HCT116 (cell line): ENCODE data around the gene ITGB6. TPM values are rescaled to one million over a fixed set of nuclear protein-coding genes. Genes with fewer than 3 reads are reported as not detected.

Experiments used
- ATAC-seq: fragments of 200-7000 bp; cut with Tn5 transposase; 2 replicates; pipeline ENCODE4 v1.9.1; 2020; ENCODE audit warnings: mild to moderate bottlenecking, moderate library complexity
- BruUV-seq: library from RNA; stranded (reverse); fragments of 400-500 nt; replicated peaks from 2 replicates; lab custom pipeline; 2021; lab: Mats Ljungman, UMichigan
- CTCF ChIA-PET: fragments of 300-600 bp; sonication (Branson Sonifier 250); formaldehyde crosslinking; loops from one replicate; lab custom pipeline; 2021; ENCODE audit warnings: antibody characterized with exemption; lab: Charles Lee
- POLR2A ChIA-PET: fragments of 300-600, 350-600 bp; sonication (Branson Sonifier 250); formaldehyde crosslinking; loops from one replicate; lab custom pipeline; 2021; ENCODE audit warnings: antibody characterized with exemption; lab: Charles Lee
- RAD21 ChIA-PET, 2 experiments: fragments of 300-600 bp; sonication (Branson Sonifier 250); formaldehyde crosslinking; loops; one replicate each; lab custom pipeline; 2023; ENCODE audit warnings: low total read pairs in 2 of 2; ENCODE audit not compliant: uncharacterized antibody in 2 of 2, unreplicated experiment in 2 of 2, low non-redundant PET in 1 of 2; lab: Charles Lee
- DNase-seq: peaks from one replicate; pipeline ENCODE4 v3.0.0-alpha.2; 2010; ENCODE audit warnings: low read depth, low spot score
- H2AFZ ChIP-seq: fragments of 200-600 bp; shearing (Covaris generic), sonication (generic); 2 replicates; pipeline ENCODE4 v1.6.1; 2017; ENCODE audit warnings: low read depth, mixed run types, mixed read lengths, antibody characterized with exemption, low read length; ENCODE audit not compliant: poor library complexity, severe bottlenecking
- H3K27ac ChIP-seq: 2 replicates; pipeline ENCODE4 v1.5.1; 2012; ENCODE audit warnings: low read depth, low read length
- H3K27me3 ChIP-seq: fragments of 200-600 bp; sonication (generic); 2 replicates; pipeline ENCODE4 v1.6.1; 2016; ENCODE audit warnings: mixed run types, low read length, mixed read lengths; ENCODE audit not compliant: insufficient read depth
- H3K36me3 ChIP-seq, 2 experiments: fragments of 200-500 bp in 1 of 2; fragments of 200-600 bp in 1 of 2; sonication (Bioruptor generic) in 1 of 2; sonication (generic) in 1 of 2; 2 replicates each; pipeline versions ENCODE4 v1.5.1 to v1.6.1; 2014 to 2016; ENCODE audit warnings: low read length in 2 of 2, inconsistent platforms in 1 of 2, mixed read lengths in 1 of 2, mixed run types in 1 of 2; ENCODE audit not compliant: insufficient read depth in 2 of 2, control insufficient read depth in 1 of 2
- H3K4me1 ChIP-seq, 2 experiments: fragments of 200-600 bp in 1 of 2; sonication (generic) in 1 of 2; 2 replicates each; pipeline versions ENCODE4 v1.5.1 to v1.6.1; 2012 to 2017; ENCODE audit warnings: low read length in 2 of 2, inconsistent platforms in 1 of 2, mild to moderate bottlenecking in 1 of 2, mixed read lengths in 1 of 2, mixed run types in 1 of 2, moderate library complexity in 1 of 2; ENCODE audit not compliant: insufficient read depth in 2 of 2, control insufficient read depth in 1 of 2
- H3K4me2 ChIP-seq: fragments of 200-600 bp; sonication (generic); 2 replicates; pipeline ENCODE4 v1.6.1; 2017; ENCODE audit warnings: mixed run types, low read length, mixed read lengths
- H3K4me3 ChIP-seq, 2 experiments: fragments of 200-600 bp in 1 of 2; sonication (generic) in 1 of 2; replicated peaks in 1 of 2; 2 replicates each; pipeline ENCODE4 v1.5.1; 2011 to 2016; ENCODE audit warnings: low read length in 2 of 2, control low read depth in 1 of 2, low read depth in 1 of 2, mild to moderate bottlenecking in 1 of 2, mixed read lengths in 1 of 2, mixed run types in 1 of 2
- H3K79me2 ChIP-seq: fragments of 200-600 bp; sonication (generic); 2 replicates; pipeline ENCODE4 v1.6.1; 2017; ENCODE audit warnings: mild to moderate bottlenecking, mixed run types, low read length, moderate library complexity, mixed read lengths; ENCODE audit not compliant: insufficient read depth
- H3K9ac ChIP-seq: fragments of 200-600 bp; sonication (generic); 2 replicates; pipeline ENCODE4 v1.6.1; 2016; ENCODE audit warnings: low read length, mixed read lengths
- H3K9me2 ChIP-seq: fragments of 200-600 bp; sonication (generic), shearing (Covaris generic); 2 replicates; pipeline ENCODE4 v1.6.1; 2017; ENCODE audit warnings: mixed run types, mild to moderate bottlenecking, moderate library complexity; ENCODE audit not compliant: insufficient read depth
- H3K9me3 ChIP-seq, 2 experiments: fragments of 200-500 bp in 1 of 2; fragments of 200-600 bp in 1 of 2; sonication (Bioruptor generic) in 1 of 2; sonication (generic) in 1 of 2; 2 replicates each; pipeline ENCODE4 v1.6.1; 2014 to 2017; ENCODE audit warnings: low read length in 2 of 2, mixed read lengths in 2 of 2, inconsistent platforms in 1 of 2, low read depth in 1 of 2, mild to moderate bottlenecking in 1 of 2, mixed run types in 1 of 2, moderate library complexity in 1 of 2; ENCODE audit not compliant: control insufficient read depth in 1 of 2, insufficient read depth in 1 of 2
- H4K20me1 ChIP-seq: fragments of 200-600 bp; sonication (generic), shearing (Covaris generic); 2 replicates; pipeline ENCODE4 v1.6.1; 2017; ENCODE audit warnings: mixed run types, mild to moderate bottlenecking, moderate library complexity; ENCODE audit not compliant: insufficient read depth
- EGR1 ChIP-seq: IDR thresholded peaks from 2 replicates; pipeline ENCODE4 v1.6.1; 2012; ENCODE audit warnings: low read depth
- EZH2 ChIP-seq: fragments of 200-600 bp; sonication (generic); IDR thresholded peaks from 2 replicates; pipeline ENCODE4 v1.6.1; 2017; ENCODE audit warnings: antibody characterized with exemption, mixed run types
- EZH2phosphoT487 ChIP-seq: fragments of 200-600 bp; IDR thresholded peaks from 2 replicates; pipeline ENCODE4 v1.6.1; 2018; ENCODE audit warnings: antibody characterized with exemption, borderline replicate concordance
- FOSL1 ChIP-seq: IDR thresholded peaks from 2 replicates; pipeline ENCODE4 v1.6.1; 2012; ENCODE audit warnings: low read depth
- JUND ChIP-seq: IDR thresholded peaks from 2 replicates; pipeline ENCODE4 v1.6.1; 2012
- POLR2A ChIP-seq: IDR thresholded peaks from 2 replicates; pipeline ENCODE4 v1.7.0; 2011; ENCODE audit warnings: borderline replicate concordance; ENCODE audit not compliant: insufficient read depth, insufficient read length; ENCODE audit errors: extremely low read depth
- RAD21 ChIP-seq: IDR thresholded peaks from 2 replicates; pipeline ENCODE4 v1.6.1; 2012; ENCODE audit warnings: low read depth, mild to moderate bottlenecking
- SIN3A ChIP-seq: IDR thresholded peaks from 2 replicates; pipeline ENCODE4 v1.6.1; 2012; ENCODE audit warnings: low read depth
- SRF ChIP-seq: IDR thresholded peaks from 2 replicates; pipeline ENCODE4 v1.6.1; 2012; ENCODE audit warnings: low read depth
- TCF7L2 ChIP-seq: IDR thresholded peaks from 2 replicates; pipeline ENCODE4 v1.7.0; 2011; ENCODE audit warnings: borderline replicate concordance, inconsistent platforms; ENCODE audit not compliant: insufficient read depth, insufficient read length; ENCODE audit errors: extremely low read depth
- YY1 ChIP-seq: IDR thresholded peaks from 2 replicates; pipeline ENCODE4 v1.6.1; 2011; ENCODE audit warnings: low read length, low read depth, moderate library complexity, mild to moderate bottlenecking; ENCODE audit not compliant: insufficient replicate concordance; ENCODE audit errors: extremely low read depth
- ZFX ChIP-seq: fragments of 450-650 bp; IDR thresholded peaks from 2 replicates; pipeline ENCODE4 v1.6.1; 2017
- ZNF274 ChIP-seq: fragments of 200-500 bp; sonication (Bioruptor generic); IDR thresholded peaks from 2 replicates; pipeline ENCODE4 v1.6.1; 2014; ENCODE audit warnings: mild to moderate bottlenecking, low read depth, low read length, inconsistent platforms
- intact Hi-C: fragments of 100-400 bp; cut with micrococcal nuclease; formaldehyde crosslinking; loops from 2 replicates; pipeline ENCODE4 v1.10.0; 2022
- total RNA-seq: library from RNA; stranded (reverse); gene quantifications from one replicate; pipeline ENCODE4 v1.2.1, GENCODE V29; 2021; ENCODE audit not compliant: unreplicated experiment
- TF ChIP-seq, protein P1 (sequence below): IDR thresholded peaks from 2 replicates; pipeline ENCODE4 v1.6.1; 2012
- TF ChIP-seq, protein P2 (sequence below): IDR thresholded peaks from 2 replicates; pipeline ENCODE4 v1.6.1; 2012; ENCODE audit warnings: low read depth
- TF ChIP-seq, protein P3 (sequence below), 3 experiments: fragments of 200-600 bp in 1 of 3; sonication (generic) in 1 of 3; IDR thresholded peaks in 2 of 3; conservative IDR thresholded peaks in 1 of 3; 2 replicates each; pipeline ENCODE4 v1.5.1; 2012 to 2017; ENCODE audit warnings: low read depth in 2 of 3, low read length in 2 of 3, antibody characterized with exemption in 1 of 3, borderline replicate concordance in 1 of 3, control low read depth in 1 of 3, mild to moderate bottlenecking in 1 of 3, mixed read lengths in 1 of 3, mixed run types in 1 of 3, moderate library complexity in 1 of 3; ENCODE audit not compliant: insufficient read depth in 1 of 3

The ITGB6 gene
- total RNA-seq, 1 experiment from 2014 or later: 0.12 TPM

DNA sequence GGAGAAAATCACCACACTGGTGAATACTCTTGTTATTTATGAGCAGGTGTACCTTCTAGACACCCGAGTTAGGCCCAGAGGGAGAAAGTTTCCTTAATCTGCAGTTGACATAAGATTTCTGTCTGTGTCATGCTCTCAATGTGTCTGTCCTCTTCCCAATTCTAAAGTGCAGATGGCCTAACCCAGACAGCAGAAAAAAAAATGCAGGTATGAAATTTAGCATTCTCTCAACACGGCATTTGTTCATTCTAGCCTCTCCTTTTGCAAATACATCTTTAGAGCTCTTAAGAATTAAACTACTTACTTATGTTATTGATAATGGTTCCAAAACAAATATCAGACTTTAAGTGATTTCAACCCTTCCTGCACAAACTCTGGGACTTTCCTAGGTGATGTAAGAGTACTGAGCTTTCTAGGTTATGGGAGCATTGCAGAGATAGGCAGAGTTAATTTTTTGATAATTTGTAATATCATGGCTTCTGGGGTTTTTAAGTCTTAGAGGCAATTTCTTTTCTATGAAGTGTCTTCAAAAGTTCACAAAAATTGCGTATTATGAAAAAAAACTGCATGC lies 32.9 kb upstream of the ITGB6 start:
- POLR2A ChIA-PET: interaction anchor here (1.3 kb wide), 1 partner anchor 8 kb away, joined by 3 read pairs; no protein-coding TSS in a partner anchor
- TF ChIP-seq EZH2: no peak
- TF ChIP-seq, protein P1, sequence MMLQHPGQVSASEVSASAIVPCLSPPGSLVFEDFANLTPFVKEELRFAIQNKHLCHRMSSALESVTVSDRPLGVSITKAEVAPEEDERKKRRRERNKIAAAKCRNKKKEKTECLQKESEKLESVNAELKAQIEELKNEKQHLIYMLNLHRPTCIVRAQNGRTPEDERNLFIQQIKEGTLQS: no peak
- no peak for TF ChIP-seq SRF
- TF ChIP-seq JUND: no peak
- TF ChIP-seq EGR1: no peak
- TF ChIP-seq FOSL1: no peak
- no peak for TF ChIP-seq ZNF274
- TF ChIP-seq EZH2phosphoT487: no peak
- no peak for TF ChIP-seq RAD21
- no peak for TF ChIP-seq TCF7L2
- TF ChIP-seq YY1: no peak
- no peak for TF ChIP-seq ZFX
- TF ChIP-seq, protein P2, sequence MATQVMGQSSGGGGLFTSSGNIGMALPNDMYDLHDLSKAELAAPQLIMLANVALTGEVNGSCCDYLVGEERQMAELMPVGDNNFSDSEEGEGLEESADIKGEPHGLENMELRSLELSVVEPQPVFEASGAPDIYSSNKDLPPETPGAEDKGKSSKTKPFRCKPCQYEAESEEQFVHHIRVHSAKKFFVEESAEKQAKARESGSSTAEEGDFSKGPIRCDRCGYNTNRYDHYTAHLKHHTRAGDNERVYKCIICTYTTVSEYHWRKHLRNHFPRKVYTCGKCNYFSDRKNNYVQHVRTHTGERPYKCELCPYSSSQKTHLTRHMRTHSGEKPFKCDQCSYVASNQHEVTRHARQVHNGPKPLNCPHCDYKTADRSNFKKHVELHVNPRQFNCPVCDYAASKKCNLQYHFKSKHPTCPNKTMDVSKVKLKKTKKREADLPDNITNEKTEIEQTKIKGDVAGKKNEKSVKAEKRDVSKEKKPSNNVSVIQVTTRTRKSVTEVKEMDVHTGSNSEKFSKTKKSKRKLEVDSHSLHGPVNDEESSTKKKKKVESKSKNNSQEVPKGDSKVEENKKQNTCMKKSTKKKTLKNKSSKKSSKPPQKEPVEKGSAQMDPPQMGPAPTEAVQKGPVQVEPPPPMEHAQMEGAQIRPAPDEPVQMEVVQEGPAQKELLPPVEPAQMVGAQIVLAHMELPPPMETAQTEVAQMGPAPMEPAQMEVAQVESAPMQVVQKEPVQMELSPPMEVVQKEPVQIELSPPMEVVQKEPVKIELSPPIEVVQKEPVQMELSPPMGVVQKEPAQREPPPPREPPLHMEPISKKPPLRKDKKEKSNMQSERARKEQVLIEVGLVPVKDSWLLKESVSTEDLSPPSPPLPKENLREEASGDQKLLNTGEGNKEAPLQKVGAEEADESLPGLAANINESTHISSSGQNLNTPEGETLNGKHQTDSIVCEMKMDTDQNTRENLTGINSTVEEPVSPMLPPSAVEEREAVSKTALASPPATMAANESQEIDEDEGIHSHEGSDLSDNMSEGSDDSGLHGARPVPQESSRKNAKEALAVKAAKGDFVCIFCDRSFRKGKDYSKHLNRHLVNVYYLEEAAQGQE: no peak
- TF ChIP-seq SIN3A: no peak
- TF ChIP-seq POLR2A: no peak
- TF ChIP-seq, protein P3, sequence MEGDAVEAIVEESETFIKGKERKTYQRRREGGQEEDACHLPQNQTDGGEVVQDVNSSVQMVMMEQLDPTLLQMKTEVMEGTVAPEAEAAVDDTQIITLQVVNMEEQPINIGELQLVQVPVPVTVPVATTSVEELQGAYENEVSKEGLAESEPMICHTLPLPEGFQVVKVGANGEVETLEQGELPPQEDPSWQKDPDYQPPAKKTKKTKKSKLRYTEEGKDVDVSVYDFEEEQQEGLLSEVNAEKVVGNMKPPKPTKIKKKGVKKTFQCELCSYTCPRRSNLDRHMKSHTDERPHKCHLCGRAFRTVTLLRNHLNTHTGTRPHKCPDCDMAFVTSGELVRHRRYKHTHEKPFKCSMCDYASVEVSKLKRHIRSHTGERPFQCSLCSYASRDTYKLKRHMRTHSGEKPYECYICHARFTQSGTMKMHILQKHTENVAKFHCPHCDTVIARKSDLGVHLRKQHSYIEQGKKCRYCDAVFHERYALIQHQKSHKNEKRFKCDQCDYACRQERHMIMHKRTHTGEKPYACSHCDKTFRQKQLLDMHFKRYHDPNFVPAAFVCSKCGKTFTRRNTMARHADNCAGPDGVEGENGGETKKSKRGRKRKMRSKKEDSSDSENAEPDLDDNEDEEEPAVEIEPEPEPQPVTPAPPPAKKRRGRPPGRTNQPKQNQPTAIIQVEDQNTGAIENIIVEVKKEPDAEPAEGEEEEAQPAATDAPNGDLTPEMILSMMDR (IDR thresholded peaks at IDR 0.05 in 2 of 3, conservative IDR thresholded peaks at IDR 0.05 in 1 of 3; ENCODE audit: borderline replicate concordance in 1 of 3, insufficient read depth in 1 of 3, low read depth in 2 of 3, low read length in 2 of 3): no peak
- Histone ChIP-seq H3K79me2 (no peaks in the 10 kb centered on the region), H3K9ac (no peak overlapping the region), H3K9me2 (no peaks in the 10 kb centered on the region), H3K27ac (no peak overlapping the region), H4K20me1 (no peaks in the 10 kb centered on the region), H3K4me3 (no peak overlapping the region), H3K27me3 (no peaks in the 10 kb centered on the region), H3K4me2 (no peak overlapping the region), H3K36me3 (no peaks in the 10 kb centered on the region), H3K9me3 (no peaks in the 10 kb centered on the region), H2AFZ (no peak overlapping the region), H3K4me1 (peaks cover 4 to 25% of the 10 kb centered on the region in 2 experiments)
- ATAC-seq (no peak), DNase-seq (no peak)
- BruUV-seq: no TSS peak
- CTCF ChIA-PET: interaction anchor here (1.2 kb wide), 1 partner anchor 27 kb away, joined by 4 read pairs; no protein-coding TSS in a partner anchor
- RAD21 ChIA-PET: interaction anchor here in 1 of 2 experiments (0.6 kb wide), 1 partner anchor 134 kb away, joined by 3 read pairs; no protein-coding TSS in a partner anchor
- intact Hi-C loops: no loop called here
